Peyer's patch (tissue), 4 donors: ENCODE data around the gene UNC93B1. TPM values are rescaled to one million over a fixed set of nuclear protein-coding genes. Genes with fewer than 3 reads are reported as not detected.

Experiments
- DNase-seq, 3 donors: peaks; one replicate each; pipeline ENCODE4 v3.0.0-alpha.2; 2017 to 2019
- H3K27ac ChIP-seq, 4 donors: fragments of 200-600 bp; sonication (generic); one replicate each; pipeline ENCODE4 v1.5.1; 2016 to 2019
- H3K27me3 ChIP-seq, 2 donors: fragments of 200-600 bp; sonication (generic); one replicate each; pipeline ENCODE4 v1.5.1; 2019
- H3K36me3 ChIP-seq, 3 donors: fragments of 200-600 bp; sonication (generic); one replicate each; pipeline ENCODE4 v1.5.1; 2016 to 2019
- H3K4me1 ChIP-seq, 4 donors: fragments of 200-600 bp; sonication (generic); one replicate each; pipeline ENCODE4 v1.5.1; 2016 to 2019
- H3K4me3 ChIP-seq, 4 donors: fragments of 200-600 bp; sonication (generic); 1 replicate in 3 of 4; 2 replicates in 1 of 4; pipeline ENCODE4 v1.5.1; 2016 to 2019; ENCODE audit warnings: mild to moderate bottlenecking in 1 of 4
- H3K9me3 ChIP-seq, 4 donors: fragments of 200-600 bp; sonication (generic); one replicate each; pipeline ENCODE4 v1.5.1; 2016 to 2019; ENCODE audit warnings: mild to moderate bottlenecking in 1 of 4
- POLR2A ChIP-seq, 2 donors: fragments of 450-650 bp; IDR thresholded peaks; one replicate each; pipeline ENCODE4 v1.5.1; 2017; ENCODE audit warnings: antibody characterized with exemption in 2 of 2, mild to moderate bottlenecking in 2 of 2, moderate library complexity in 2 of 2
- total RNA-seq, 4 donors: library from RNA; depleted of rRNA; stranded (reverse); fragments of >200 nt; gene quantifications; one replicate each; pipeline ENCODE4 v1.1.0, GENCODE V29; 2016
- TF ChIP-seq, protein P1 (sequence below), 6 experiments: fragments of 450-650 bp in 4 of 6; fragments of 200-600 bp in 2 of 6; sonication (generic) in 1 of 6; IDR thresholded peaks; one replicate each; pipeline ENCODE4 v1.5.1; 2017 to 2019; ENCODE audit warnings: antibody characterized with exemption in 6 of 6, mild to moderate bottlenecking in 3 of 6, moderate library complexity in 1 of 6

UNC93B1 gene
- total RNA-seq, 4 donors from 2014 or later: 68.7 to 154 (median 91.6) TPM

DNA sequence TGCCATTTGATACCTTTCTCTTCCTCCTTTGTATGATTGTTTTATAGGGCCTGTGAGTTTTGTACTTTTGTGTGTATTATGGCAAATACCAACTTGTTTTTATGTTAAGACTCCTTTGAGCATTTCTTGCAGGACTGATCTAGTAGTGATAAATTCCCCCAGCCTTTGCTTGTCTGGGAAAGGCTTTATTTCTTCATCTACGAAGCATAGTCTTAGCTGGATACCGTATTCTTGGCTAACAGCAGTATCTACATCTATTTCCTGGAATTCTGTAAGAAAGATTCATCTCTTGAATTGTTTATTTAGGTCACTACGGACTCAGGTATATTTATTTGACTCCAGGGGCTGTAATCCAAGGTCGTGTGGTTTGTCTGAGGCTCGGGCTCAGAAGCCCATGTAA, 20.6 kb upstream of the UNC93B1 start:
- Histone ChIP-seq H3K27ac (no peak overlapping the region), H3K9me3 (no peaks in the 10 kb centered on the region), H3K4me1 (peaks cover 0 to 2% (median 0%) of the 10 kb centered on the region in 4 donors), H3K36me3 (peaks cover 0 to 18% (median 0%) of the 10 kb centered on the region in 3 donors), H3K27me3 (no peaks in the 10 kb centered on the region), H3K4me3 (no peak overlapping the region)
- TF ChIP-seq POLR2A (IDR thresholded peaks at IDR 0.05): no peak
- TF ChIP-seq, protein P1, sequence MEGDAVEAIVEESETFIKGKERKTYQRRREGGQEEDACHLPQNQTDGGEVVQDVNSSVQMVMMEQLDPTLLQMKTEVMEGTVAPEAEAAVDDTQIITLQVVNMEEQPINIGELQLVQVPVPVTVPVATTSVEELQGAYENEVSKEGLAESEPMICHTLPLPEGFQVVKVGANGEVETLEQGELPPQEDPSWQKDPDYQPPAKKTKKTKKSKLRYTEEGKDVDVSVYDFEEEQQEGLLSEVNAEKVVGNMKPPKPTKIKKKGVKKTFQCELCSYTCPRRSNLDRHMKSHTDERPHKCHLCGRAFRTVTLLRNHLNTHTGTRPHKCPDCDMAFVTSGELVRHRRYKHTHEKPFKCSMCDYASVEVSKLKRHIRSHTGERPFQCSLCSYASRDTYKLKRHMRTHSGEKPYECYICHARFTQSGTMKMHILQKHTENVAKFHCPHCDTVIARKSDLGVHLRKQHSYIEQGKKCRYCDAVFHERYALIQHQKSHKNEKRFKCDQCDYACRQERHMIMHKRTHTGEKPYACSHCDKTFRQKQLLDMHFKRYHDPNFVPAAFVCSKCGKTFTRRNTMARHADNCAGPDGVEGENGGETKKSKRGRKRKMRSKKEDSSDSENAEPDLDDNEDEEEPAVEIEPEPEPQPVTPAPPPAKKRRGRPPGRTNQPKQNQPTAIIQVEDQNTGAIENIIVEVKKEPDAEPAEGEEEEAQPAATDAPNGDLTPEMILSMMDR (IDR thresholded peaks at IDR 0.05): no peak
- no peak for DNase-seq

DNA sequence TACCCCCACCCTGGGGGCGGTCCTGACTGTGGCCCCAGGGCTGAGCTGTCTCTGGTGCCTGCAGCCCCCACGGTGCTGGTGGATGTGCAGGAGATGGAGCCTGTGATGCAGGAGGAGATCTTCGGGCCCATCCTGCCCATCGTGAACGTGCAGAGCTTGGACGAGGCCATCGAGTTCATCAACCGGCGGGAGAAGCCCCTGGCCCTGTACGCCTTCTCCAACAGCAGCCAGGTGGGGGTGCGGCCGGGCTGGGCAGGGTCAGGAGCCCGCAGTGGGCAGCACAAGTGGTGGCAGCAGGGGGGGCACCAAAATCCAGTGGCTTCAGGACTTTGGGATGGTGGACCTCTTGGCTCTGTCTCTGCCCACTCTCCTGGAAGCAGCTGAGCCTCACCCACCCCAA, 18.6 kb upstream of the UNC93B1 start:
- TF ChIP-seq, protein P1 (IDR thresholded peaks at IDR 0.05): no peak
- no peak for TF ChIP-seq POLR2A (IDR thresholded peaks at IDR 0.05)
- no peak overlapping the region for H3K4me3 ChIP-seq
- H3K9me3 ChIP-seq: no peaks in the 10 kb centered on the region
- H3K36me3 ChIP-seq: peaks cover 0 to 13% (median 0%) of the 10 kb centered on the region in 3 donors
- no peaks in the 10 kb centered on the region for H3K4me1 ChIP-seq
- H3K27ac ChIP-seq: no peak overlapping the region
- DNase-seq: no peak
- no peaks in the 10 kb centered on the region for H3K27me3 ChIP-seq

DNA sequence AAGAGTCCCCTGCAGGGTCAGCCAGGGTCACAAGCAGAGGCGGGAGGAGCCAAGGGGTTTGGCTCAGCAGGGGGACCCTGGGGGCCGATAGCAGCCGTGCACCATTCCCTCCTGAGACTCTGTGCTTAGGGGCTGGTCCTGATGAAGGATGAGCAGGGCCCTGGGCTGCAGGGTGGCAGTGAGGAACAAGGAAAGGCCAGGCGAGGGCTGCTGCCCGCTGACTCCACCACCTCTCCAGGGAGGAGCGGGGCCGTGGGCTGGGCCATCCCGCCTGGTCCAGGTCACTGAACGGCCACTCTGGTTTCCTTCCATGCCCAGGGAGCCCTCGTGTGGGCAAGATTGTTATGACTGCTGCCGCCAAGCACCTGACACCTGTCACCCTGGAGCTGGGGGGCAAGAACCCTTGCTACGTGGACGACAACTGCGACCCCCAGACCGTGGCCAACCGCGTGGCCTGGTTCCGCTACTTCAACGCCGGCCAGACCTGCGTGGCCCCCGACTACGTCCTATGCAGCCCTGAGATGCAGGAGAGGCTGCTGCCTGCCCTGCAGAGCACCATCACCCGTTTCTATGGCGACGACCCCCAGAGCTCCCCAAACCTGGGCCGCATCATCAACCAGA, 17.4 kb upstream of the UNC93B1 start:
- DNase-seq: peak in 2 of 3 donors; percentile 74 to 75
- no peaks in the 10 kb centered on the region for H3K27me3 ChIP-seq
- TF ChIP-seq POLR2A (IDR thresholded peaks at IDR 0.05): no peak
- TF ChIP-seq, protein P1 (IDR thresholded peaks at IDR 0.05): peak in 4 of 6 experiments; percentile 31 to 59 (median 53)
- peaks cover 0 to 13% (median 0%) of the 10 kb centered on the region in 3 donors for H3K36me3 ChIP-seq
- no peaks in the 10 kb centered on the region for H3K9me3 ChIP-seq
- H3K4me3 ChIP-seq: no peak overlapping the region
- no peak overlapping the region for H3K27ac ChIP-seq
- H3K4me1 ChIP-seq: peaks cover 0 to 9% (median 0%) of the 10 kb centered on the region in 4 donors

DNA sequence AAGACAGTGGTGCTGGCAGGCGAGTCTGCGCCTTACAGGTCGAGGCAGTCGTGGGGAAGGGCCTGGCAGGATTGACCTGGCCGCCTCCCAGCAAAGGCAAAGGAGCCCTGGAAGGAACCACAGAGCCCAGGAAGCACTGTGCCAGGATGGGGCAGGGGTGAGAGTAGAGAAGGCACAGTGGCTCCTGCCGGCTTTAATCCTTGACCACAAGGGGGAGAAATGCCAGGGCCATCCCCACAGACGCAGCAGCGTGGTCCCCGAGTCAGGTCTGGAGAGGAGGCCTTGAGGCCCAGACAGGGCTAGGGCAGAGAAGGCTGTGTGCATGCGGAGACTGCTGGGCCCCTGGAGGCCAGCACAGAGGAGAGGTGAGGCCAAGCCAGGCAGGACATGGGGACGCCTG, 16.7 kb upstream of the UNC93B1 start:
- H3K27ac ChIP-seq: no peak overlapping the region
- no peaks in the 10 kb centered on the region for H3K9me3 ChIP-seq
- no peak for DNase-seq
- H3K4me1 ChIP-seq: peaks cover 0 to 9% (median 0%) of the 10 kb centered on the region in 4 donors
- H3K27me3 ChIP-seq: no peaks in the 10 kb centered on the region
- H3K4me3 ChIP-seq: no peak overlapping the region
- peaks cover 0 to 9% (median 0%) of the 10 kb centered on the region in 3 donors for H3K36me3 ChIP-seq
- TF ChIP-seq POLR2A (IDR thresholded peaks at IDR 0.05): no peak
- TF ChIP-seq, protein P1 (IDR thresholded peaks at IDR 0.05): peak in 3 of 6 experiments; percentile 3 to 24 (median 12)

DNA sequence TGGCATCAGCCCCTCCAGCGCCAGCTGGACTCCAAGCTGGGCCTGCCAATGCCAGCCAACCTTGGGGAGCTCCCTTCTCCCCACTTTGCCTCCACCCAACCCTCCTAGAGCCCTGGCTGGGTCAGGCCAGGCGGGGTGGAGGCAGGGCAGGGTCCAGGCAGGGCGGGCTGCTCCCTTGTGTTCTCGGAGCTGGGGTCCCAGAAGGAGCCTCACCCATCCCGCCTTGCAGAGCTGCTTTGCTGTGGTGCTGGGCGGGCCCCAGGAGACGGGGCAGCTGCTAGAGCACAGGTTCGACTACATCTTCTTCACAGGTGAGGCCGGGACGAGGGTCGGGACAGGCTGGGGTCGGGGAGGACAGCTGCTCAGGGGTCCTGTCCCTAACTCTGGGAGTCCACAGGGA, 15.6 kb upstream of the UNC93B1 start:
- no peak for DNase-seq
- no peaks in the 10 kb centered on the region for H3K9me3 ChIP-seq
- no peaks in the 10 kb centered on the region for H3K27me3 ChIP-seq
- no peak overlapping the region for H3K27ac ChIP-seq
- H3K4me3 ChIP-seq: no peak overlapping the region
- H3K36me3 ChIP-seq: peaks cover 0 to 7% (median 0%) of the 10 kb centered on the region in 3 donors
- no peak for TF ChIP-seq POLR2A (IDR thresholded peaks at IDR 0.05)
- TF ChIP-seq, protein P1 (IDR thresholded peaks at IDR 0.05): no peak
- peaks cover 0 to 16% (median 1%) of the 10 kb centered on the region in 4 donors for H3K4me1 ChIP-seq
